Motor neuron (in vitro differentiated cells): Measurements from ENCODE around the gene KIF14. TPM values are rescaled to one million over a fixed set of nuclear protein-coding genes. Genes with fewer than 3 reads are reported as not detected.

Experiments used
- total RNA-seq, 8 experiments: library from RNA; unstranded; fragments of 300-600 nt; gene quantifications; 2 replicates each; pipeline versions ENCODE4 v1.2.3 to v1.2.4, GENCODE V29; 2022

KIF14 gene
- total RNA-seq, 8 experiments from 2014 or later, result 0.15 to 15.9 (median 1.1) TPM

Other genes starting within 250 kb of the KIF14 start
- 10 to 100 TPM in 7 of 8 experiments, 1 to 10 TPM in 1; 7.4 to 44.8 (median 23.8) TPM for gene ZNF281, start 210.7 kb downstream of the KIF14 start, total RNA-seq
- gene DDX59, start 49.2 kb upstream of the KIF14 start, total RNA-seq, result 10 to 100 TPM; 14.7 to 31.3 (median 22.1) TPM
- 10 to 100 TPM; 17.2 to 70.2 (median 59.7) TPM for gene CAMSAP2, start 118.1 kb upstream of the KIF14 start, total RNA-seq